Activated CD4-positive, alpha-beta memory T cell treated with anti-CD3 and anti-CD28 coated beads, Interleukin-2, amount 10 ng/mL, durations not matched to agents 7 days and 5 days (primary cell): Measurements from ENCODE around the gene SHISA7. TPM values are rescaled to one million over a fixed set of nuclear protein-coding genes. Genes with fewer than 3 reads are reported as not detected.

ENCODE experiments used
- CTCF ChIA-PET: fragments of 350-600 bp; sonication (Branson Sonifier 250); formaldehyde crosslinking; loops from one replicate; lab custom pipeline; 2021; ENCODE audit warnings: antibody characterized with exemption, inconsistent platforms; lab: Charles Lee
- POLR2A ChIA-PET: fragments of 350-600 bp; sonication (Branson Sonifier 250); formaldehyde crosslinking; loops from one replicate; lab custom pipeline; 2021; ENCODE audit warnings: antibody characterized with exemption; lab: Charles Lee
- DNase-seq: peaks from one replicate; pipeline ENCODE4 v3.0.0-alpha.2; 2020
- H3K27ac Mint-ChIP-seq: one replicate; pipeline ENCODE4 v1.8.0; 2021; ENCODE audit warnings: mild to moderate bottlenecking, mixed read lengths
- H3K27me3 Mint-ChIP-seq: one replicate; pipeline ENCODE4 v1.8.0; 2021; ENCODE audit warnings: mixed read lengths
- H3K36me3 Mint-ChIP-seq: one replicate; pipeline ENCODE4 v1.8.0; 2021; ENCODE audit warnings: low read depth, mixed read lengths
- H3K4me1 Mint-ChIP-seq: one replicate; pipeline ENCODE4 v1.8.0; 2021; ENCODE audit warnings: mixed read lengths
- H3K4me3 Mint-ChIP-seq: one replicate; pipeline ENCODE4 v1.8.0; 2021; ENCODE audit warnings: mild to moderate bottlenecking, mixed read lengths
- H3K9me3 Mint-ChIP-seq: one replicate; pipeline ENCODE4 v1.8.0; 2021; ENCODE audit warnings: mixed read lengths
- total RNA-seq, 2 experiments: library from RNA; stranded (reverse); gene quantifications; one replicate each; pipeline ENCODE4 v1.2.3, GENCODE V29; 2021

Gene SHISA7
- total RNA-seq, 2 experiments from 2014 or later: not detected

DNA sequence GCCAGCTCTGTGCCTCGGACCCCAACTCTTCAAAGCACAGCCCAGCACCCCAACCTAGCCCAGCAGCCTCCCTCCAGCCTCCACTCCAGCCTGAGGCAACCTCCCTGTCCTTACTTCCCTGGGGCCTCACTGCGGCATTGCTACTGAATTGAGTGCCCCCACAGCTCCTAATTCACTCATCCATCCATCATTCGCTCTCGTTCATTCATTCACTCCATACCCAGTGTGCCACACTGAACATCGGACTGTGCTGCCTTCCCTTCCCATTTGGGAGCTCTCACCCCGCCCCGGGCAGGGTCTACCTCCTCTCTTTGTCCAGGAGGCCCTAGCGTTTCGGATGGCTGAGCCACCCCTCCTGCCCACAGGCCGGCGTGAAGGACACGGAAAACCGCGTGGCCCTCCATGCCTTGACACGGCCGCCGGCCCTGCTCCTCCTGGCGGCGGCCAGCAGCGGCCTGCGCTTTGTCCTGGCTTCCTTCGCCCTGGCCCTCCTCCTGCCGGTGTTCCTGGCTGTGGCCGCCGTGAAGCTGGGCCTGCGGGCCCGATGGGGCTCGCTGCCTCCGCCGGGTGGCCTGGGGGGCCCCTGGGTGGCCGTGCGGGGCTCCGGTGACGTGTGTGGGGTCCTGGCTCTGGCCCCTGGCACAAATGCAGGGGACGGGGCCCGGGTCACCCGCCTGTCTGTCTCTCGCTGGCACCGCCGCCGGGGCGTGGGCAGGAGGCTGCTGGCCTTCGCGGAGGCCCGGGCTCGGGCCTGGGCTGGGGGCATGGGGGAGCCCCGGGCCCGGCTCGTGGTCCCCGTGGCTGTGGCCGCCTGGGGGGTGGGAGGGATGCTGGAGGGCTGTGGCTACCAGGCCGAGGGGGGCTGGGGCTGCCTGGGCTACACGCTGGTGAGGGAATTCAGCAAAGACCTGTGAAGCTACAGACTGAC is 43.2 kb upstream of the SHISA7 start:
- Mint-ChIP-seq H3K9me3 (no peaks in the 10 kb centered on the region), H3K4me3 (peak overlapping the region; percentile 54)
- CTCF ChIA-PET: interaction anchor here (0.9 to 2.1 kb wide), 4 partner anchors 10 to 19 kb away, joined by 4 to 23 read pairs (median 6); partner anchors contain the start of gene ZNF628

DNA sequence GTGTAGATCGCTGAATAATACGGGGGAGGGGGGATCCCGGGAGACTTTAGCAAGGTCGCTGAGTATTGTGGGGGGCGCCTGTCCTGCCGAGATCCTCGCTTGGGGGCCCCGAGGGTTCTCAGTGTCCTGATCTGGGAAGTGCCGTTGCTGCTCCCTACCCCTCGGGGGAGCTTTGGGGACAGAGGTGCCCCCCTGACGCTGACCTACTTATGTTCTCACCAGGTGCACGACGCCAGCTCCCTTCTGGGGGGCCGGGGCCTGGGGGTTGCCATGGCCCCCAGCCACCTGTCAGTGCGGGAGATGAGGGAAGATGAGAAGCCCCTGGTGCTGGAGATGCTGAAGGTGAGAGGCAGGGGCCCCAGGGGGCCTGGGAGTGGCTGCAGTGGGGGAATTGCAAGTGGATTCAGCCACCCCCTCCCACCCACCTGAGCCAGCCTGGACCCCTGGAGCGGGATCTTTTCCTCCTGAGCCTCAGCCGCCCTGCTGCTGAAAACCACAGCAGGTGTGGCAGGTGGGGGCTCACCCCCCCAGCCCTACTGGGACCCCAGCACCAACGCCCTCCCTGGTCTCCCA is 42.4 kb upstream of the SHISA7 start:
- Mint-ChIP-seq H3K9me3 (no peaks in the 10 kb centered on the region), H3K4me1 (peaks cover 12% of the 10 kb centered on the region), H3K4me3 (peak overlapping the region; percentile 73), H3K36me3 (peaks cover 3% of the 10 kb centered on the region), H3K27ac (no peak overlapping the region), H3K27me3 (no peaks in the 10 kb centered on the region)
- DNase-seq: no peak
- ChIA-PET CTCF (interaction anchor here (0.8 to 1.9 kb wide), 5 partner anchors 9 to 19 kb away, joined by 3 to 23 read pairs (median 5); no protein-coding TSS in a partner anchor), POLR2A (interaction anchor here (0.9 to 2.8 kb wide), 8 partner anchors 9 to 146 kb away, joined by 3 to 24 read pairs (median 4); partner anchors contain the start of genes ISOC2, KMT5C, ZNF628 and ZNF865)

More for the DNA sequence above, 43.2 kb upstream of the SHISA7 start:
- Mint-ChIP-seq H3K36me3 (peaks cover 3% of the 10 kb centered on the region), H3K27ac (no peak overlapping the region), H3K27me3 (no peaks in the 10 kb centered on the region), H3K4me1 (peaks cover 12% of the 10 kb centered on the region)
- DNase-seq: no peak
- POLR2A ChIA-PET: interaction anchor here (1.0 to 2.8 kb wide), 6 partner anchors 10 to 147 kb away, joined by 3 to 24 read pairs (median 5); partner anchors contain the start of genes ISOC2, KMT5C, ZNF628 and ZNF865

- DNase-seq: peak; percentile 66
- peak within 1 kb of the TSS; percentile 73 for H3K4me3 Mint-ChIP-seq
- no peaks in the 10 kb centered on the region for H3K27me3 Mint-ChIP-seq
- H3K4me1 Mint-ChIP-seq: peaks cover 14% of the 10 kb centered on the region
- ChIA-PET POLR2A (interaction anchor here (0.6 to 2.8 kb wide), 7 partner anchors 8 to 169 kb away, joined by 3 to 24 read pairs (median 4); partner anchors contain the start of genes ISOC2, KMT5C and ZNF628), CTCF (interaction anchor here (0.8 to 1.9 kb wide), 4 partner anchors 8 to 20 kb away, joined by 3 to 23 read pairs (median 6); no protein-coding TSS in a partner anchor)
- H3K27ac Mint-ChIP-seq: no peak within 1 kb of the TSS
- peaks cover 4% of the 10 kb centered on the region for H3K36me3 Mint-ChIP-seq
- no peaks in the 10 kb centered on the region for H3K9me3 Mint-ChIP-seq
These were observed 41.7 kb upstream of the SHISA7 start, which contains the start of gene NAT14 for GRCh38 chr19:55484593-55485438. Gene NAT14 (plus strand): TSS chr19:55485188. CDS start chr19:55485709, 521 bp downstream.

DNA sequence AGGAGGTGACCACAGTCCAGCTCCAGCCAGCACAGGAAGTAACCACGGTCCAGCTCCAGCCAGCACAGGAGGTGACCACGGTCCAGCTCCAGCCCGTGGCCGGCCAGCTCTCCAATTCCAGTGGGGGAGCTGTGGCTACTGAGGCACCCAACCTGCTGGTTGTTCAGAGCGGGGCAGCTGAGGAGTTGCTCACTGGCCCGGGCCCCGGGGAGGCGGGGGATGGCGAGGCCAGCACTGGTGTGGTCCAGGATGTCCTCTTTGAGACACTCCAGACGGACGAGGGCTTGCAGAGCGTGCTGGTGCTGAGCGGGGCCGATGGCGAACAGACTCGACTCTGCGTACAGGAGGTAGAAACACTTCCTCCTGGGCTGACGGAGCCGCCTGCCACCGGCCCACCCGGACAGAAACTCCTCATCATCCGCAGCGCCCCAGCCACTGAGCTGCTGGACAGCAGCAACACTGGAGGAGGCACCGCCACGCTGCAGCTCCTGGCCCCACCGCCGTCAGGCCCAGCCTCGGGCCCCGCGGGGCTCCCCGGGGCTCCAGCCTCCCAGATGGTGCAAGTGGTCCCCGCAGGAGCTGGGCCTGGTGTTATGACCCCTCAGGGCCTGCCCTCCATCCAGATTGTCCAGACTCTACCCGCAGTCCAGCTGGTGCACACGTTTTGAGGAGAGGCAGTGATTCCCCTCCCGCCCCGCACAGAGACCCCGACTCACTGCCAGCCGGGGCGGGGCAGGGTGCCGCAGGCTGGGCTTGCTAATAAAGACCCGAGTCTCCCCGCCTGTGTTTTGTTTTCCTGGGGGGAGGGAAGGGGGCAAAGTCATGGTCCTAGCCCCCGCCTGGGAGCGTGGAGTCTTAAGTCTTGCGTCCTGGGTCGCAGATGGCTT is 40.8 kb upstream of the SHISA7 start:
- Mint-ChIP-seq H3K27me3 (no peaks in the 10 kb centered on the region), H3K4me1 (peaks cover 23% of the 10 kb centered on the region), H3K4me3 (peak overlapping the region; percentile 73), H3K36me3 (peaks cover 6% of the 10 kb centered on the region), H3K27ac (no peak overlapping the region), H3K9me3 (no peaks in the 10 kb centered on the region)
- no peak for DNase-seq
- ChIA-PET POLR2A (interaction anchor here (1.4 to 2.0 kb wide), 3 partner anchors 10 to 145 kb away, joined by 4 to 6 read pairs (median 5); partner anchors contain the start of gene KMT5C), CTCF (interaction anchor here (1.6 kb wide), 1 partner anchor 16 kb away, joined by 8 read pairs; no protein-coding TSS in a partner anchor)

- Mint-ChIP-seq H3K27me3 (no peaks in the 10 kb centered on the region), H3K4me3 (no peak overlapping the region), H3K4me1 (peaks cover 31% of the 10 kb centered on the region), H3K9me3 (no peaks in the 10 kb centered on the region), H3K27ac (no peak overlapping the region), H3K36me3 (peaks cover 6% of the 10 kb centered on the region)
- no peak for DNase-seq
- CTCF ChIA-PET: no interaction called here
- POLR2A ChIA-PET: interaction anchor here (0.7 kb wide), 1 partner anchor 21 kb away, joined by 3 read pairs; no protein-coding TSS in a partner anchor
These were observed 40.0 kb upstream of the SHISA7 start for GRCh38 chr19:55482967-55483705.

- H3K9me3 Mint-ChIP-seq: no peaks in the 10 kb centered on the region
- H3K36me3 Mint-ChIP-seq: peaks cover 6% of the 10 kb centered on the region
- POLR2A ChIA-PET: interaction anchor here (0.7 kb wide), 1 partner anchor 20 kb away, joined by 3 read pairs; no protein-coding TSS in a partner anchor
- H3K4me1 Mint-ChIP-seq: peaks cover 34% of the 10 kb centered on the region
- no peaks in the 10 kb centered on the region for H3K27me3 Mint-ChIP-seq
- H3K4me3 Mint-ChIP-seq: no peak overlapping the region
- no peak for DNase-seq
- H3K27ac Mint-ChIP-seq: no peak overlapping the region
- CTCF ChIA-PET: no interaction called here
These were observed 39.3 kb upstream of the SHISA7 start for GRCh38 chr19:55482156-55482961.

DNA sequence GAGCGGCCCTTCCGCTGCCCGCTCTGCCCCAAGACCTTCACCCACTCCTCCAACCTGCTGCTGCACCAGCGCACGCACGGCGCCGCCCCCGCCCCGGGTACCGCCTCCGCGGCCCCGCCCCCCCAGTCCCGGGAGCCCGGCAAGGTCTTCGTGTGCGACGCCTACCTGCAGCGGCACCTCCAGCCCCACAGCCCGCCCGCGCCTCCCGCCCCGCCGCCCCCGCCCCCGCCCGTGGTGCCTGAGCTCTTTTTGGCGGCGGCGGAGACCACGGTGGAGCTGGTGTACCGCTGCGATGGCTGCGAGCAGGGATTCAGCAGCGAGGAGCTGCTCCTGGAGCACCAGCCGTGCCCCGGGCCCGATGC is 38.7 kb upstream of the SHISA7 start:
- Mint-ChIP-seq H3K27me3 (no peaks in the 10 kb centered on the region), H3K36me3 (peaks cover 6% of the 10 kb centered on the region), H3K4me1 (peaks cover 33% of the 10 kb centered on the region), H3K4me3 (no peak overlapping the region), H3K27ac (no peak overlapping the region), H3K9me3 (no peaks in the 10 kb centered on the region)
- POLR2A ChIA-PET: no interaction called here
- CTCF ChIA-PET: no interaction called here
- DNase-seq: no peak

DNA sequence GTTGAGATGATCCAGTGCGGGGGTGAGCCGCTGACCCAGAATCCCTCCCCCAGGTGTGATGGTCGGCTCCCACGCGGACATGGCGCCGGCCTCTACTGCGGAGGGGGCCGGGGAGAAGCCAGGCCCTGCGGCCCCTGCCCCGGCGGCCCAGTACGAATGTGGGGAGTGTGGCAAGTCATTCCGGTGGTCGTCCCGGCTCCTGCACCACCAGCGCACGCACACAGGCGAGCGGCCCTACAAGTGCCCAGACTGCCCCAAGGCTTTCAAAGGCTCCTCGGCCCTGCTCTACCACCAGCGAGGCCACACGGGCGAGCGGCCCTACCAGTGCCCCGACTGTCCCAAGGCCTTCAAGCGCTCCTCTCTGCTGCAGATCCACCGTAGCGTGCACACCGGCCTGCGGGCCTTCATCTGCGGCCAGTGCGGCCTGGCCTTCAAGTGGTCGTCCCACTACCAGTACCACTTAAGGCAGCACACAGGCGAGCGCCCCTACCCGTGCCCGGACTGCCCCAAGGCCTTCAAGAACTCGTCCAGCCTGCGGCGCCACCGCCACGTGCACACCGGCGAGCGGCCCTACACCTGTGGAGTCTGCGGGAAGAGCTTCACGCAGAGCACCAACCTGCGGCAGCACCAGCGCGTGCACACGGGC is 38.2 kb upstream of the SHISA7 start:
- Mint-ChIP-seq H3K27me3 (no peaks in the 10 kb centered on the region), H3K36me3 (peaks cover 6% of the 10 kb centered on the region), H3K9me3 (no peaks in the 10 kb centered on the region), H3K27ac (no peak overlapping the region), H3K4me3 (no peak overlapping the region), H3K4me1 (peaks cover 33% of the 10 kb centered on the region)
- DNase-seq: no peak
- ChIA-PET POLR2A (no interaction called here), CTCF (no interaction called here)

DNA sequence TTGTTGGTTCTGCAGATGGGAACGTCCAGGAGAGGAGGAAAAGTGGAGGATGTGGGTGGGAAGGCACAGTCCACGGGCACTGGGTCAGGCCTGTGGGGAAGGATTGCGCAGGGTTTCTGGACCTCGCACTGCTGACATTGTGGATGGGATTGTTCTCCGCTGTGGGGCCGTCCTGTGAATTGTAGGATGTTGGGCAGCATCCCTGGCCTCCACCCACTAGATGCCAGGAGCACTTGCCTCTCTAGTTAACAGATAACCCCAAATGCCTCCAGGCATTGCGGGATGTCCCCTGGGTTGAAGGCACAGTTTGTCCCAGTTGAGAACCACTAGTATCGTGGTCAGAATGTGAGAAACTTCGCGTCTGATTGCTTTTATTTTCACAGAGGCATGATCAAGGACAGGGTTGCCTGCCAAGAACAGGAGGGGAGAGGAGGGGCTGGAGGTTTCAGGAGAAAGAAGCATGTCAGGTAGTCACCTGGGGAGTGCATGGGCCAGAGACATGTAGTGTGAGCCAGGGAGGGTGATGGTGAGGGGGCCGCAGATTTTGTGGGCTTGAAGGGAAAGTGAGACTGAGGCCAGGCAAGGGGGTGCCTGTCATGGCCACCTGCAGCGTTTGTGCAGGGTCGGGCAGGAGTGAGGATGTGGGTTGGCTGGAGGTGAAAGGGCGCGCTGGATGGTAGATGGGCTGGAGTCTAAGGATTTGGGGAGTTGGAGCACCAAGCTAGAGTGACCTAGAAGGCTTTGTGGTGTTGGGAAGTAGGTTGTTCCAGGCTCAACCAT is 36.5 kb upstream of the SHISA7 start:
- peaks cover 38% of the 10 kb centered on the region for H3K4me1 Mint-ChIP-seq
- POLR2A ChIA-PET: no interaction called here
- no peaks in the 10 kb centered on the region for H3K27me3 Mint-ChIP-seq
- H3K9me3 Mint-ChIP-seq: no peaks in the 10 kb centered on the region
- H3K36me3 Mint-ChIP-seq: peaks cover 6% of the 10 kb centered on the region
- no peak for DNase-seq
- CTCF ChIA-PET: interaction anchor here (1.0 kb wide), 1 partner anchor 24 kb away, joined by 4 read pairs; no protein-coding TSS in a partner anchor
- no peak overlapping the region for H3K27ac Mint-ChIP-seq
- H3K4me3 Mint-ChIP-seq: no peak overlapping the region
